IMR-90 (cell line): Measurements from ENCODE around the gene AGPAT3. TPM values are rescaled to one million over a fixed set of nuclear protein-coding genes. Genes with fewer than 3 reads are reported as not detected.

ENCODE experiments used
- ATAC-seq: fragments of 200-7000 bp; cut with Tn5 transposase; 2 replicates; pipeline ENCODE4 v1.9.1; 2020; ENCODE audit warnings: low read depth, mild to moderate bottlenecking, moderate library complexity
- BruUV-seq: library from RNA; stranded (reverse); fragments of 400-500 nt; replicated peaks from 2 replicates; lab custom pipeline; 2021; lab: Mats Ljungman, UMichigan
- CTCF ChIA-PET: fragments of 300-600 bp; formaldehyde crosslinking; extraction: SDS; loops from one replicate; lab custom pipeline; 2021; ENCODE audit warnings: antibody characterized with exemption; lab: Yijun Ruan, JAX
- POLR2A ChIA-PET: fragments of 300-600 bp; sonication (Branson Sonifier 250); formaldehyde crosslinking; loops from one replicate; lab custom pipeline; 2022; ENCODE audit warnings: antibody characterized with exemption; ENCODE audit not compliant: unreplicated experiment; lab: Charles Lee
- DNase-seq: peaks from one replicate; pipeline ENCODE4 v3.0.0; 2013
- H2AFZ ChIP-seq: replicated peaks from 2 replicates; pipeline ENCODE3; 2013; ENCODE audit warnings: low read length, mild to moderate bottlenecking; ENCODE audit not compliant: poor library complexity
- H2AK5ac ChIP-seq: 2 replicates; pipeline ENCODE4 v1.6.1; 2013; ENCODE audit warnings: low read depth, low read length, inconsistent platforms
- H2AK9ac ChIP-seq: replicated peaks from 2 replicates; pipeline ENCODE3; 2013; ENCODE audit warnings: mild to moderate bottlenecking, low read depth, low read length, moderate library complexity; ENCODE audit not compliant: poor library complexity
- H2BK120ac ChIP-seq: 2 replicates; pipeline ENCODE4 v1.6.1; 2013; ENCODE audit warnings: low read depth, low read length, inconsistent platforms
- H2BK15ac ChIP-seq: 3 replicates; pipeline ENCODE4 v1.6.1; 2013; ENCODE audit warnings: low read depth, low read length, inconsistent platforms
- H2BK20ac ChIP-seq: 2 replicates; pipeline ENCODE4 v1.6.1; 2013; ENCODE audit warnings: low read depth, mild to moderate bottlenecking, inconsistent platforms, low read length, moderate library complexity
- H2BK5ac ChIP-seq: 2 replicates; pipeline ENCODE4 v1.6.1; 2013; ENCODE audit warnings: mild to moderate bottlenecking, low read depth, low read length, inconsistent platforms; ENCODE audit not compliant: poor library complexity, severe bottlenecking
- H3K14ac ChIP-seq: replicated peaks from 2 replicates; pipeline ENCODE4 v1.6.1; 2013; ENCODE audit warnings: low read depth, low read length, inconsistent platforms
- H3K18ac ChIP-seq: 2 replicates; pipeline ENCODE4 v1.6.1; 2013; ENCODE audit warnings: low read depth, low read length, control low read depth
- H3K23ac ChIP-seq: 2 replicates; pipeline ENCODE4 v1.6.1; 2013; ENCODE audit warnings: low read depth, low read length, inconsistent platforms
- H3K27ac ChIP-seq: 2 replicates; pipeline ENCODE4 v1.5.1; 2013; ENCODE audit warnings: mild to moderate bottlenecking, control low read depth, low read length; ENCODE audit not compliant: insufficient read depth
- H3K27me3 ChIP-seq: 2 replicates; pipeline ENCODE4 v1.6.1; 2013; ENCODE audit warnings: low read length; ENCODE audit not compliant: control insufficient read depth, insufficient read depth
- H3K36me3 ChIP-seq: 2 replicates; pipeline ENCODE4 v1.6.1; 2013; ENCODE audit warnings: low read length, mixed read lengths; ENCODE audit not compliant: control insufficient read depth, insufficient read depth
- H3K4ac ChIP-seq: 2 replicates; pipeline ENCODE4 v1.6.1; 2013; ENCODE audit warnings: low read depth, low read length, inconsistent platforms
- H3K4me1 ChIP-seq: 2 replicates; pipeline ENCODE4 v1.6.1; 2013; ENCODE audit warnings: low read length, mixed read lengths; ENCODE audit not compliant: control insufficient read depth, insufficient read depth
- H3K4me2 ChIP-seq: 2 replicates; pipeline ENCODE4 v1.6.1; 2013; ENCODE audit warnings: low read depth, mild to moderate bottlenecking, control low read depth, low read length, moderate library complexity
- H3K4me3 ChIP-seq: 2 replicates; pipeline ENCODE4 v1.5.1; 2013; ENCODE audit warnings: low read depth, mild to moderate bottlenecking, control low read depth, low read length, moderate library complexity; ENCODE audit not compliant: insufficient read depth
- H3K56ac ChIP-seq: 2 replicates; pipeline ENCODE4 v1.6.1; 2013; ENCODE audit warnings: low read length, inconsistent platforms; ENCODE audit not compliant: insufficient read depth; ENCODE audit errors: extremely low read depth
- H3K79me1 ChIP-seq, 2 experiments: 2 replicates each; pipeline ENCODE4 v1.6.1; 2013; ENCODE audit warnings: low read length in 2 of 2, inconsistent platforms in 1 of 2, low read depth in 1 of 2
- H3K9ac ChIP-seq: 2 replicates; pipeline ENCODE4 v1.6.1; 2013; ENCODE audit warnings: low read depth, low read length, control low read depth
- H3K9me1 ChIP-seq: 2 replicates; pipeline ENCODE4 v1.6.1; 2013; ENCODE audit warnings: low read length, inconsistent platforms; ENCODE audit not compliant: insufficient read depth
- H3K9me3 ChIP-seq: 2 replicates; pipeline ENCODE4 v1.6.1; 2013; ENCODE audit warnings: low read length; ENCODE audit not compliant: control insufficient read depth, insufficient read depth
- H4K20me1 ChIP-seq: 2 replicates; pipeline ENCODE4 v1.6.1; 2013; ENCODE audit warnings: low read length, inconsistent platforms; ENCODE audit not compliant: insufficient read depth
- H4K5ac ChIP-seq: 2 replicates; pipeline ENCODE4 v1.6.1; 2013; ENCODE audit warnings: mild to moderate bottlenecking, low read depth, low read length, control low read depth
- H4K8ac ChIP-seq, 2 experiments: 2 replicates each; pipeline ENCODE4 v1.6.1; 2013; ENCODE audit warnings: low read depth in 2 of 2, low read length in 2 of 2, control low read depth in 1 of 2, inconsistent platforms in 1 of 2
- H4K91ac ChIP-seq: 2 replicates; pipeline ENCODE4 v1.6.1; 2013; ENCODE audit warnings: low read depth, low read length, inconsistent platforms; ENCODE audit not compliant: insufficient read depth
- BHLHE40 ChIP-seq: fragments of 150-350 bp; IDR thresholded peaks from 2 replicates; pipeline ENCODE4 v1.6.1; 2016; ENCODE audit warnings: mild to moderate bottlenecking, low read depth, low read length
- CEBPB ChIP-seq: IDR thresholded peaks from 2 replicates; pipeline ENCODE4 v1.6.1; 2012; ENCODE audit warnings: low read depth, low read length, improper control_type of control experiment
- CHD1 ChIP-seq: IDR thresholded peaks from 2 replicates; pipeline ENCODE4 v1.6.1; 2012; ENCODE audit warnings: low read depth, low read length, improper control_type of control experiment
- CTCF ChIP-seq: conservative IDR thresholded peaks from 2 replicates; pipeline ENCODE4 v1.5.1; 2012; ENCODE audit warnings: mild to moderate bottlenecking, low read depth, low read length, improper control_type of control experiment
- ELK1 ChIP-seq: fragments of 150-350 bp; IDR thresholded peaks from 2 replicates; pipeline ENCODE4 v1.6.1; 2016; ENCODE audit warnings: low read depth, mild to moderate bottlenecking, low read length, moderate library complexity, borderline replicate concordance
- FOS ChIP-seq: fragments of 150-350 bp; IDR thresholded peaks from 2 replicates; pipeline ENCODE4 v1.6.1; 2016; ENCODE audit warnings: low read depth, low read length
- MAFK ChIP-seq: IDR thresholded peaks from 2 replicates; pipeline ENCODE4 v1.6.1; 2012; ENCODE audit warnings: low read depth, low read length, improper control_type of control experiment
- MAZ ChIP-seq: IDR thresholded peaks from 2 replicates; pipeline ENCODE4 v1.6.1; 2012; ENCODE audit warnings: low read depth, mild to moderate bottlenecking, low read length, improper control_type of control experiment, moderate library complexity, borderline replicate concordance
- MXI1 ChIP-seq: IDR thresholded peaks from 2 replicates; pipeline ENCODE4 v1.6.1; 2012; ENCODE audit warnings: low read depth, mild to moderate bottlenecking, low read length, moderate library complexity, borderline replicate concordance
- NFE2L2 ChIP-seq: fragments of 150-350 bp; IDR thresholded peaks from 2 replicates; pipeline ENCODE4 v1.6.1; 2016; ENCODE audit warnings: low read depth, mild to moderate bottlenecking, low read length
- POLR2A ChIP-seq: IDR thresholded peaks from 2 replicates; pipeline ENCODE4 v1.6.1; 2012; ENCODE audit warnings: mild to moderate bottlenecking, low read depth, low read length
- RAD21 ChIP-seq: IDR thresholded peaks from 2 replicates; pipeline ENCODE4 v1.6.1; 2012; ENCODE audit warnings: low read length, improper control_type of control experiment
- RCOR1 ChIP-seq: IDR thresholded peaks from 2 replicates; pipeline ENCODE4 v1.6.1; 2012; ENCODE audit warnings: mild to moderate bottlenecking, low read length, improper control_type of control experiment; ENCODE audit not compliant: insufficient replicate concordance
- RFX5 ChIP-seq: IDR thresholded peaks from 2 replicates; pipeline ENCODE4 v1.8.0; 2012; ENCODE audit warnings: low read depth, mild to moderate bottlenecking, low read length, moderate library complexity
- SMC3 ChIP-seq: fragments of 150-350 bp; IDR thresholded peaks from 2 replicates; pipeline ENCODE4 v1.6.1; 2016; ENCODE audit warnings: low read depth, mild to moderate bottlenecking, antibody characterized with exemption, low read length, moderate library complexity
- USF2 ChIP-seq: fragments of 150-350 bp; IDR thresholded peaks from 2 replicates; pipeline ENCODE4 v1.6.1; 2017; ENCODE audit warnings: mild to moderate bottlenecking, antibody characterized with exemption, low read length, low read depth
- WGBS, 2 experiments: methylation state at CpG; one replicate each; pipeline versions ENCODE4 v1.1.5 to v1.1.7; 2013; ENCODE audit warnings: missing lambda C conversion rate in 2 of 2; ENCODE audit not compliant: insufficient read length in 1 of 2; ENCODE audit errors: extremely low coverage in 2 of 2; 5-methylcytosine and 5-hydroxymethylcytosine counted together
- dilution Hi-C: fragments of 300-500 bp; cut with HindIII; formaldehyde crosslinking; loops from one replicate; pipeline ENCODE4 v1.14.3; 2018; ENCODE audit warnings: low sequenced_read_pairs; ENCODE audit not compliant: unreplicated experiment
- in situ Hi-C: fragments of 300-500 bp; cut with MboI; formaldehyde crosslinking; loops from 3 replicates; pipeline ENCODE4 v1.14.3; 2019; ENCODE audit warnings: low sequenced_read_pairs, inconsistent platforms, mixed read lengths
- intact Hi-C: fragments of 100-400 bp; cut with micrococcal nuclease; formaldehyde crosslinking; loops from 2 replicates; pipeline ENCODE4 v1.10.0; 2022
- polyA plus RNA-seq, 3 experiments: library from polyadenylated mRNA; depleted of rRNA; stranded (reverse); fragments of >200 nt; gene quantifications; 2 replicates each; pipeline ENCODE4 v1.2.3, GENCODE V29; 2012; ENCODE audit warnings: low replicate concordance in 1 of 3
- total RNA-seq: library from RNA; depleted of rRNA; stranded (reverse); fragments of >200 nt; gene quantifications from 2 replicates; pipeline ENCODE4 v1.2.3, GENCODE V29; 2012

AGPAT3 gene
- total and polyA plus RNA-seq, 2 of the 4 experiments (the other 2 are of a cell fraction) = 27.1 to 38.7 TPM

GRCh38 chr21:43815991-43816390 lies 49.0 kb upstream of the AGPAT3 start:
- no peak overlapping the region for H4K8ac ChIP-seq
- no peak overlapping the region for H3K27ac ChIP-seq
- intact Hi-C loops (no loop called here), in situ Hi-C loops (no loop called here), dilution Hi-C loops (no loop called here)
- TF ChIP-seq ELK1 = no peak
- TF ChIP-seq SMC3 = no peak
- TF ChIP-seq CEBPB = no peak
- TF ChIP-seq CTCF = no peak
- TF ChIP-seq MXI1 = no peak
- TF ChIP-seq RAD21 = no peak
- no peak for TF ChIP-seq MAZ
- TF ChIP-seq NFE2L2 = no peak
- TF ChIP-seq MAFK = no peak
- TF ChIP-seq USF2 = no peak
- TF ChIP-seq RCOR1 = no peak
- no peak for TF ChIP-seq FOS
- TF ChIP-seq POLR2A = no peak
- TF ChIP-seq BHLHE40 = no peak
- TF ChIP-seq RFX5 = no peak
- no peak for TF ChIP-seq CHD1
- no peak overlapping the region for H2BK20ac ChIP-seq
- ChIA-PET POLR2A (no interaction called here), CTCF (no interaction called here)
- H2AFZ ChIP-seq = no peak overlapping the region
- H3K23ac ChIP-seq = no peak overlapping the region
- no peak overlapping the region for H2BK5ac ChIP-seq
- no peak overlapping the region for H4K5ac ChIP-seq
- no peaks in the 10 kb centered on the region for H3K36me3 ChIP-seq
- H4K20me1 ChIP-seq = 0 out of 2 replicates have a peak, but pooled peaks cover 1% of the 10 kb centered on the region
- H4K91ac ChIP-seq = no peak overlapping the region
- H2BK120ac ChIP-seq = no peak overlapping the region
- no peak overlapping the region for H3K4ac ChIP-seq
- H3K9me3 ChIP-seq = peaks cover 10% of the 10 kb centered on the region
- H3K4me1 ChIP-seq = no peaks in the 10 kb centered on the region; the same call in 1 of the 2 replicates
- no peak overlapping the region for H2AK9ac ChIP-seq
- H3K9me1 ChIP-seq = no peaks in the 10 kb centered on the region
- no peak overlapping the region for H2AK5ac ChIP-seq
- H3K27me3 ChIP-seq = no peaks in the 10 kb centered on the region; the same call in 1 of the 2 replicates
- no TSS peak for BruUV-seq
- H3K79me1 ChIP-seq = no peaks in the 10 kb centered on the region
- no peak overlapping the region for H3K14ac ChIP-seq
- WGBS, 2 experiments = 98% methylated on average over 9 of the region's 15 CpGs; no CpG with 5 or more reads in 1 of the 2 experiments
- no peak overlapping the region for H3K4me3 ChIP-seq
- no peak overlapping the region for H3K9ac ChIP-seq
- DNase-seq = no peak
- no peak overlapping the region for H3K56ac ChIP-seq
- no peak for ATAC-seq
- H2BK15ac ChIP-seq = no peak overlapping the region
- no peak overlapping the region for H3K4me2 ChIP-seq
- H3K18ac ChIP-seq = no peak overlapping the region
